DMS53 treated with DMSO at 0.1 percent for 48 hours (cell line): ENCODE data around the gene COL20A1.

Source experiments
- DNase-seq: peaks from one replicate; lab custom pipeline; 2025; ENCODE audit not compliant: unreplicated experiment; lab: John Stamatoyannopoulos, UW

Gene COL20A1

GRCh38 chr20:63260521-63260920 lies 32.5 kb upstream of the COL20A1 start:
- DNase-seq, result no peak

GRCh38 chr20:63261060-63261794 lies 31.8 kb upstream of the COL20A1 start:
- no peak for DNase-seq

- DNase-seq, result no peak
Observed at GRCh38 chr20:63261795-63262528, 31.0 kb upstream of the COL20A1 start.

GRCh38 chr20:63262836-63263235 lies 30.1 kb upstream of the COL20A1 start:
- DNase-seq, result no peak

- DNase-seq, result no peak
Observed at GRCh38 chr20:63264000-63264399, 29.0 kb upstream of the COL20A1 start.

GRCh38 chr20:63264519-63264918 lies 28.5 kb upstream of the COL20A1 start:
- no peak for DNase-seq

- DNase-seq, result no peak
Observed at GRCh38 chr20:63265891-63266515, 27.0 kb upstream of the COL20A1 start.

GRCh38 chr20:63267691-63268090 lies 25.3 kb upstream of the COL20A1 start:
- no peak for DNase-seq

GRCh38 chr20:63268256-63268655 lies 24.7 kb upstream of the COL20A1 start:
- DNase-seq, result no peak

GRCh38 chr20:63268671-63269439 lies 24.1 kb upstream of the COL20A1 start:
- DNase-seq, result no peak

- no peak for DNase-seq
Observed at GRCh38 chr20:63269724-63270123, 23.3 kb upstream of the COL20A1 start.

GRCh38 chr20:63270606-63271325 lies 22.2 kb upstream of the COL20A1 start:
- DNase-seq, result no peak

GRCh38 chr20:63272105-63273058 lies 20.6 kb upstream of the COL20A1 start, which contains the start of gene ARFGAP1:
Gene ARFGAP1 (plus strand): TSS chr20:63272813. CDS start chr20:63275581, 2,768 bp downstream.
- peak; percentile 68 for DNase-seq

GRCh38 chr20:63273059-63273579 lies 19.9 kb upstream of the COL20A1 start:
- no peak for DNase-seq

GRCh38 chr20:63273635-63274380 lies 19.2 kb upstream of the COL20A1 start:
- DNase-seq, result no peak

GRCh38 chr20:63274381-63275228 lies 18.4 kb upstream of the COL20A1 start:
- no peak for DNase-seq

GRCh38 chr20:63275825-63276224 lies 17.2 kb upstream of the COL20A1 start:
- DNase-seq, result no peak

- DNase-seq, result no peak
Observed at GRCh38 chr20:63276956-63277355, 16.0 kb upstream of the COL20A1 start.
